HL-60 (cell line): Measurements from ENCODE around the gene CACNA1D.

Source experiments
- CTCF ChIP-seq: IDR thresholded peaks from one replicate; pipeline ENCODE4 v1.5.1; 2011; ENCODE audit warnings: low read length, control low read depth, inconsistent platforms; ENCODE audit not compliant: insufficient read depth
- GABPA ChIP-seq: IDR thresholded peaks from 2 replicates; pipeline ENCODE4 v1.6.1; 2012; ENCODE audit warnings: low read depth
- POLR2AphosphoS5 ChIP-seq: IDR thresholded peaks from 2 replicates; pipeline ENCODE4 v1.6.1; 2012; ENCODE audit warnings: low read depth
- REST ChIP-seq: IDR thresholded peaks from 2 replicates; pipeline ENCODE4 v1.6.1; 2012; ENCODE audit warnings: low read depth; ENCODE audit not compliant: insufficient replicate concordance
- SPI1 ChIP-seq: IDR thresholded peaks from 2 replicates; pipeline ENCODE4 v1.6.1; 2012; ENCODE audit warnings: low read depth, mild to moderate bottlenecking, borderline replicate concordance

GRCh38 chr3:53581671-53582070 lies 87.3 kb downstream of the CACNA1D start:
- TF ChIP-seq REST = no peak
- no peak for TF ChIP-seq CTCF
- no peak for TF ChIP-seq POLR2AphosphoS5
- no peak for TF ChIP-seq GABPA
- TF ChIP-seq SPI1 = no peak
